Karpas-422 (cell line): Measurements from ENCODE around the gene LCP2. TPM values are rescaled to one million over a fixed set of nuclear protein-coding genes. Genes with fewer than 3 reads are reported as not detected.
"Not testable (repeated sequence)": the region's sequence is repeated elsewhere in the genome, so short reads cannot be mapped to it uniquely, and the experiment has no call there.

Experiments
- DNase-seq: peaks from one replicate; pipeline ENCODE4 v3.0.0-alpha.2; 2015
- H2AFZ ChIP-seq: fragments of 200-600 bp; sonication (generic); 2 replicates; pipeline ENCODE4 v1.6.1; 2014; ENCODE audit warnings: antibody characterized with exemption, low read length, mixed read lengths
- H3K27ac ChIP-seq: fragments of 200-600 bp; sonication (generic); 2 replicates; pipeline ENCODE4 v1.5.1; 2014; ENCODE audit warnings: mild to moderate bottlenecking, low read length, moderate library complexity
- H3K27me3 ChIP-seq: fragments of 200-600 bp; sonication (generic); 2 replicates; pipeline ENCODE4 v1.6.1; 2014; ENCODE audit warnings: low read length, mixed read lengths
- H3K36me3 ChIP-seq: fragments of 200-600 bp; sonication (generic); 2 replicates; pipeline ENCODE4 v1.6.1; 2014; ENCODE audit warnings: low read length, mixed read lengths; ENCODE audit not compliant: insufficient read depth
- H3K4me1 ChIP-seq: fragments of 200-600 bp; sonication (generic); 2 replicates; pipeline ENCODE4 v1.6.1; 2014; ENCODE audit warnings: mild to moderate bottlenecking, low read length, mixed read lengths
- H3K4me2 ChIP-seq: fragments of 200-600 bp; sonication (generic); 2 replicates; pipeline ENCODE4 v1.6.1; 2014; ENCODE audit warnings: low read length, low read depth, mild to moderate bottlenecking; ENCODE audit not compliant: poor library complexity, severe bottlenecking
- H3K4me3 ChIP-seq: fragments of 200-600 bp; sonication (generic); 2 replicates; pipeline ENCODE4 v1.5.1; 2014; ENCODE audit warnings: mild to moderate bottlenecking, antibody characterized with exemption, low read length, mixed read lengths
- H3K79me2 ChIP-seq: fragments of 200-600 bp; sonication (generic); 2 replicates; pipeline ENCODE4 v1.6.1; 2014; ENCODE audit warnings: mild to moderate bottlenecking, low read length, mixed read lengths
- H3K9ac ChIP-seq: fragments of 200-600 bp; sonication (generic); 2 replicates; pipeline ENCODE4 v1.6.0; 2014; ENCODE audit warnings: low read length
- H3K9me2 ChIP-seq: fragments of 200-600 bp; sonication (generic), shearing (Covaris generic); replicated peaks from 2 replicates; pipeline ENCODE4 v1.6.0; 2014; ENCODE audit warnings: mild to moderate bottlenecking, low read length, moderate library complexity; ENCODE audit not compliant: insufficient read depth
- H3K9me3 ChIP-seq: fragments of 300-700, 200-600 bp; sonication (generic); 2 replicates; pipeline ENCODE4 v1.6.1; 2014; ENCODE audit warnings: low read length, mixed read lengths
- H4K20me1 ChIP-seq: fragments of 200-600 bp; sonication (generic); 2 replicates; pipeline ENCODE4 v1.6.1; 2014; ENCODE audit warnings: mild to moderate bottlenecking, antibody characterized with exemption, low read length, low read depth; ENCODE audit not compliant: insufficient read depth
- total RNA-seq: library from RNA; depleted of rRNA; stranded (reverse); fragments of >200 nt; shearing (Covaris generic); gene quantifications from 2 replicates; pipeline ENCODE4 v1.2.3, GENCODE V29; 2014; ENCODE audit warnings: low replicate concordance

LCP2 gene
- total RNA-seq, 1 experiment from 2014 or later, result 0.82 TPM

GRCh38 chr5:170246126-170246870, 51.3 kb downstream of the LCP2 start:
- Histone ChIP-seq H3K4me2 (no peak overlapping the region), H3K27me3 (no peaks in the 10 kb centered on the region), H4K20me1 (no peaks in the 10 kb centered on the region), H2AFZ (no peak overlapping the region), H3K27ac (no peak overlapping the region), H3K4me1 (peaks cover 40% of the 10 kb centered on the region), H3K4me3 (no peak overlapping the region), H3K79me2 (no peaks in the 10 kb centered on the region), H3K9me2 (no peaks in the 10 kb centered on the region), H3K9me3 (no peaks in the 10 kb centered on the region), H3K36me3 (no peaks in the 10 kb centered on the region), H3K9ac (no peak overlapping the region)
- no peak for DNase-seq

- H2AFZ ChIP-seq, H3K27me3 ChIP-seq, H4K20me1 ChIP-seq, H3K36me3 ChIP-seq, H3K4me3 ChIP-seq, H3K9me2 ChIP-seq, DNase-seq, H3K9me3 ChIP-seq, H3K27ac ChIP-seq, H3K9ac ChIP-seq, H3K79me2 ChIP-seq, H3K4me2 ChIP-seq: not testable (repeated sequence)
- H3K4me1 ChIP-seq, result peaks cover 32% of the 10 kb centered on the region
Measured at GRCh38 chr5:170245436-170245835, 52.1 kb downstream of the LCP2 start.

- no peak overlapping the region for H2AFZ ChIP-seq
- DNase-seq, result no peak
- no peak overlapping the region for H3K4me3 ChIP-seq
- no peaks in the 10 kb centered on the region for H4K20me1 ChIP-seq
- 0 out of 2 replicates have a peak, but pooled peaks cover 2% of the 10 kb centered on the region for H3K27me3 ChIP-seq
- no peaks in the 10 kb centered on the region for H3K79me2 ChIP-seq
- no peak overlapping the region for H3K27ac ChIP-seq
- H3K9ac ChIP-seq, result no peak overlapping the region
- H3K4me2 ChIP-seq, result no peak overlapping the region
- H3K36me3 ChIP-seq, result no peaks in the 10 kb centered on the region
- no peaks in the 10 kb centered on the region for H3K9me2 ChIP-seq
- H3K9me3 ChIP-seq, result no peaks in the 10 kb centered on the region
- H3K4me1 ChIP-seq, result peaks cover 42% of the 10 kb centered on the region
Measured at GRCh38 chr5:170238456-170239196, 59.0 kb downstream of the LCP2 start.

GRCh38 chr5:170235876-170236864, 61.4 kb downstream of the LCP2 start:
- 0 out of 2 replicates have a peak, but pooled peaks cover 2% of the 10 kb centered on the region for H3K27me3 ChIP-seq
- H3K9me2 ChIP-seq, result no peaks in the 10 kb centered on the region
- no peaks in the 10 kb centered on the region for H4K20me1 ChIP-seq
- peak overlapping the region; percentile 24 for H2AFZ ChIP-seq
- peak; percentile 81 for DNase-seq
- peak overlapping the region; percentile 82 for H3K27ac ChIP-seq
- H3K4me3 ChIP-seq, result peak overlapping the region; percentile 47
- H3K36me3 ChIP-seq, result no peaks in the 10 kb centered on the region
- H3K9me3 ChIP-seq, result no peaks in the 10 kb centered on the region
- no peaks in the 10 kb centered on the region for H3K79me2 ChIP-seq
- H3K9ac ChIP-seq, result peak overlapping the region; percentile 51
- H3K4me1 ChIP-seq, result peaks cover 42% of the 10 kb centered on the region
- peak overlapping the region; percentile 71 for H3K4me2 ChIP-seq

GRCh38 chr5:170233358-170233892, 64.2 kb downstream of the LCP2 start:
- no peak overlapping the region for H3K4me3 ChIP-seq
- DNase-seq, result no peak
- no peak overlapping the region for H3K27ac ChIP-seq
- no peaks in the 10 kb centered on the region for H3K9me2 ChIP-seq
- H2AFZ ChIP-seq, result no peak overlapping the region
- no peak overlapping the region for H3K9ac ChIP-seq
- H3K4me1 ChIP-seq, result peaks cover 59% of the 10 kb centered on the region
- no peaks in the 10 kb centered on the region for H3K79me2 ChIP-seq
- no peak overlapping the region for H3K4me2 ChIP-seq
- no peaks in the 10 kb centered on the region for H3K9me3 ChIP-seq
- no peaks in the 10 kb centered on the region for H4K20me1 ChIP-seq
- H3K27me3 ChIP-seq, result no peaks in the 10 kb centered on the region
- H3K36me3 ChIP-seq, result no peaks in the 10 kb centered on the region

- no peak within 1 kb of the TSS for H2AFZ ChIP-seq
- H3K9ac ChIP-seq, result no peak within 1 kb of the TSS
- H3K27ac ChIP-seq, result no peak within 1 kb of the TSS
- H3K9me3 ChIP-seq, result no peaks in the 10 kb centered on the region
- no peak for DNase-seq
- H3K9me2 ChIP-seq, result no peaks in the 10 kb centered on the region
- peaks cover 53% of the 10 kb centered on the region for H3K4me1 ChIP-seq
- H4K20me1 ChIP-seq, result no peaks in the 10 kb centered on the region
- H3K27me3 ChIP-seq, result no peaks in the 10 kb centered on the region
- no peaks in the 10 kb centered on the region for H3K36me3 ChIP-seq
- no peaks in the 10 kb centered on the region for H3K79me2 ChIP-seq
- no peak within 1 kb of the TSS for H3K4me2 ChIP-seq
- no peak within 1 kb of the TSS for H3K4me3 ChIP-seq
Measured at GRCh38 chr5:170232786-170233185, 64.8 kb downstream of the LCP2 start, which contains the start of gene C5orf58. Gene C5orf58 (plus strand): TSS chr5:170232985. CDS start chr5:170234977, 1,992 bp downstream.

- H3K4me1 ChIP-seq, result peaks cover 59% of the 10 kb centered on the region
- H3K9me3 ChIP-seq, result no peaks in the 10 kb centered on the region
- no peaks in the 10 kb centered on the region for H3K9me2 ChIP-seq
- H3K9ac ChIP-seq, result no peak overlapping the region
- no peaks in the 10 kb centered on the region for H4K20me1 ChIP-seq
- H2AFZ ChIP-seq, result 0 out of 2 replicates have a peak overlapping the region, but pooled peaks have one; percentile 7
- H3K4me2 ChIP-seq, result no peak overlapping the region
- H3K27ac ChIP-seq, result no peak overlapping the region
- H3K36me3 ChIP-seq, result no peaks in the 10 kb centered on the region
- no peak overlapping the region for H3K4me3 ChIP-seq
- H3K79me2 ChIP-seq, result no peaks in the 10 kb centered on the region
- no peaks in the 10 kb centered on the region for H3K27me3 ChIP-seq
- no peak for DNase-seq
Measured at GRCh38 chr5:170228762-170229435, 68.7 kb downstream of the LCP2 start.
